Measurements from ENCODE around the gene GLB1L2.

The GLB1L2 gene

DNA sequence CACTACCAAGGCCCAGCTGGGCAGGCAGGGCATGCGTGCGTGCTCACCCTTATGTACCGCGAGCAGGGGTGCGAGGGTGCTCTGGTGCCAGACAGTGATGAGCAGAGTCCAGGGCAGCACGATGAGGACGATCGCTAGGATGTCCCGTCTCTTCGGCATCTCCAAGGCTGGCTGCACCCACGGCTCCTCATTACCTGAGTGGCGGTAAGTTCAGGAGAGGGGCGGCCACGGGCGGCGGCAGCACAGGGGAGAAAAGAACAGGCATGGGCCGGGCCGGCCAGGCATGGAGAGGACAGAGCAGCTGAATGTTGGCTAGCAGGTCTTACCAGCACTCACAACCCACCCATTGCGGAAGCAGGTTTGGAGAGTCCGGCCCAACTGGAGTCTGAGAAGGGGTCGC lies 55.7 kb downstream of the GLB1L2 start:
- DNase-seq = no peak

DNA sequence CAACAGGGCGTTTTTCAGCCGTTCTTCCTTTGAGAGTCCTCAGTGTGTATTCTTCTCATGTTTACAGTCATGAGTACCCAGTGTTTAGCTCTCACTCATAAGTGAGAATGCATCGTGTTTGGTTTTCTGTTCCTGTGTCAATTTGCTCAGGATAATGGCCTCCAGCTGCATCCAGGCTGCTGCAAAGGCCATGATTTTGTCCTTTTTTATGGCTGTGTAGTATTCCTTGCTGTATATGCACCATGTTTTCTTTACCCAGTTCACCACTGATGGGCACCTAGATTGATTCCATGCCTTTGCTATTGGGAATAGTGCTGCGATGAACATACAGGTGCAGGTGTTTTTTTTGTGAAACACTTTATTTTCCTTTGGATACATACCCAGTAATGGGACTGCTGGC lies 56.8 kb downstream of the GLB1L2 start:
- DNase-seq = no peak

DNA sequence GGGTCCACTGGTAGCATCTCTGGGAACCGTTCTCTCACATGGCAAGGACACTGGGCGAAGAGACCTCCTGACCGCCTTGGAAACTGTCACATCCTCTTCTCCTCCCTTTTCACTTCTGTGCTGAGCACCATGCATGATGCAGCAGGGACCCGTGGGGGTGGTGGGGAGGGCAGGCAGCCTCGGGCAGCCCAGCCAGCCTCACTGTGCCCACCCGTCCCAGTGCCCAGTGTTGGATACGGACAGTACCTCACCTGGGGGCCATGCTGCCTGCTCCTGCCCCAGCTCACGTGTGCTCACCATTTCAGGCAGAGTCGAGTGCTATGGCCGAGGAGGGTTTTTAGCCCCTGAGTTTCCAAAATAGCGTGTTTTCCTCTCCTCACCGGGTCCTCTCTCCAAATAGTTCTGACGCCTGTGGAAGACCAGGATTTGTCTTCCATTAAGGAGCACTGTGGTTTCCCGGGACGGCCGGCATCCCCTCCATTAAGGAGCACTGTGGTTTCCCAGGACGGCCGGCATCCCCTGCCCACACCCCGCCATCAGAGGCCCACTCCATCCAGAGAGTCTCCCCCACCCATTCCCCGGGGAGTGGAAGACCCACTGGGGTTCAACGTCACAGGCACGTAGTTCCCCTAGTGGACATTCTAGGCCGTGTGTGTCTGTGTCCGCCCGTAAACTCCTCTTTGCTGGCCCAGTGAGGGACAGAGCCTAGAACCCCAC lies 57.8 kb downstream of the GLB1L2 start:
- no peak for DNase-seq

DNA sequence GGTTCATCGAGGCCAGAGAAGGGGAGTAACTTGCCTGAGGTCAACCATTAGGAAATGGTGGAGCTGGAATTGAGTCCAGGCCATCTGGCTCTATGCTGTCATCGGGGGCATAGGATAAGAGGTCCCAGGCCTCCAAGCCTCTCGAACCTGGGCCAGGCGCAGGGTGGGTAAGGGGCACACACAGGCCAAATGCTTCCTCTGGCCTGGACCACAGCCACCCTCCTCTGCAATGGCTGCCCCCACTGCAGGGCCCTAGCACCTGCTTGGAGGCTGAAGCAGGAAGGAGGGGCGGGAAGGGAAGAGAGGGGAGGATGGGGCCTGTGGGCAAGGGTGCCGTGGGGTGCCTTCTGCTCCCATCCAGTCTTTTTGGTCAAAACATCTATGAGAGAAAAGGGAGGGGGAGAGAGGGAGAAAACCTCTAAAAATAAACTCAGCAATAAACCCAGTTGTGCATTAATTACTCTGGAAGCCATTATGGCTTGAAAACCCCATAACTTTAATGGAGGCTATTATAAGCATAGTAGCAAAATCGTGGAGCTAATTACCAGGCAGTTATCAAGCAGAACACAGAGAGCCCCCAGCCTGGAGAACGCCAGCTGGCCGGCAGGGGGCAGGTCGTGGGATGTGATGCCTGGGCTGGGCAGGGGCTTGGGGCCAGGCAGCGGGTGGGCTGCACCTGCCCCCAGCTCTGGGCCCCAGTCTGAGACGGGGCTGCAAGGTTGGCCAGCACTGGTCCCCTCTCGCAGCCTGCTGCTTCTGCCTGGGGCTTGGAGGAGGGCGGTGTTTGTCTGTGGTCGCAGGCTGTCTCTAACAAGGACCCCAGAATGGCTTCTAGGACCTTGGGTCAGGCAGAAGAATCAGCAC lies 59.1 kb downstream of the GLB1L2 start:
- no peak for DNase-seq

DNA sequence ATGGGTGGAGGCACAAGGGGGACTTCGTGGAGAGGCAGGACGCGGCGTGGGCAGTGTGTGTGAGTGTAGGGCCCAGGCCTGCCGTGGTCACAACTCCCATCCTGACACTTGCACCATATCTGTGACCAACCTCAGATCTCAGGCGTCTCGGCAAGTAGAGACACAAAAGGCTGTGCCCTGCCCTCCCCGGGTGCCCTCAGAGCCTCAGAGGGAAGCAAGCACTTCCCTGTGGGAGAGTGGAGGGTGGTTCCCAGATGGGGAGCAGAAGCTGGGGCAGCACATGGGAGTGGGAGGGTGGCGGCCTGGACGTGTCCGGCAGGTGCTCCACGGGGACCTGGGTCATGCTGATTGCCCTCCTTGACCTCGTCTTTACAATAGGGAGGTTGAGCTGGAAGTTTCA lies 59.9 kb downstream of the GLB1L2 start:
- DNase-seq = no peak

DNA sequence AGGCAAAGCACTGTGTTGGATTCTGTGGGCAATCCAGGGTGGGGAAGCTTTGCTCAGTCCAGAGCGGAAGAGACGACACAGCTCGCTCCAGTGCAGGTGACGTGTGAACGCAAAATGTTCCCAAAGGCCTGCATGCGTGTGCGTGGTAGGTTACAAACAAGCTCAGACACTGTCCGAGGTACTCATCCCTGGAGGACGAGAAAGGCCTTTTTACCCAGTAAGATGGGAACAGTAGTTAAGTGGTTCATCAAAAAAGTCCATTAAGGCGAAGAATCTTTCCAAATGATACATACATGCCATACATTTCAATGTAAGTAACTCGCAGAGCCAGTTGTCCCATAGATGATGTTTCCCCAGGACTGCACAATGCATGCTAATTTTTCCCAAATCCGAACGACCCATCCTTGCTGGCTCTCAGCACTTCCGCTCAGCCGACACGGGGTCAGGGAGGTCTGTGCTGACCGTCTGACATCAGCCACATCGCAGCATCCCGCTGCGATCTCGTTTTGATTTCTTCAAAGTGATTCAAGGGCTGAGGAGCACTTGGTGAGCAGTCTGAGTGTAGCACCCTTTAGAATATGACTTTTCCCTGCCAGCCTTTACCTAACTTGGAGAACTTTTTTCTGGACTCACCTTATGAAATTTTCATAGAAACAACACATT lies 61.3 kb downstream of the GLB1L2 start:
- DNase-seq = no peak

DNA sequence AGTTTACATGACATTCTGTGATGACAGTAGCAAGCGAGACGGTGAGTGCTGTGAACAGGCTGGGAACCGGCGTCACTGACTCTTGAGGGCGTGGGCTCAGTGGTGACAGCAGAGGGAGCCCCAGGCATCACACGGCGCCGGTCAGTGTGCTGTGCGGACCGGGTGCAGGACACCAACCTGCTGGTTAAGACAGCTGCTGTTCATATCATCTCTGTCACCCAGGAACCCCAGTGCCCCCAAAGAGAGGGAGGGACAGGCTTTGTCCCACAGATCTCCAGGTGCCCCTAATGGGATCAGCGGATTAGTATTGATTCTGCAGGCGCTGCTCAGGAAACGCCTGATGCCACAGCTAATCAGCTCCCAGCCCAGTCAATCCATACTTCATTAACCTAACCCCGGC lies 61.9 kb downstream of the GLB1L2 start:
- DNase-seq = no peak

DNA sequence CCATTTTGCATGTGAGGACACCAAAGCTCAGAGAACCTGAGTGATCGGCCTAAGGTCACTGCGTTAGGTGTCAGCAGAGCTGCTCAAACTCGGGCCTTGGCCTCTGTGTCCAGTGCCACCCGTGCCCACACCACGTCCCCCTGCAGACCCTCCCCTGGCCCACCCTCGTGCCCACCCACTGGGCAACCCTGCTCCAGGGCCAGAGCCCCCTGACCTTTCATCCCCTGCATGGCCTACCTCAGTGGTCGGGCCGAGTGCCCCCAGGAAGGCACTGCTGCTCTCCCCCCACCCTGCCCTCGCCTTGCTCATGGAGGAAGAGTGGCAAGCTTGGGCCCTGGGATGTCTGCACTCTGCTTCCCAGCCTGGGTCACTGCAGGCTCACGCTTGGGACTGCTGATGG lies 62.5 kb downstream of the GLB1L2 start:
- no peak for DNase-seq

DNA sequence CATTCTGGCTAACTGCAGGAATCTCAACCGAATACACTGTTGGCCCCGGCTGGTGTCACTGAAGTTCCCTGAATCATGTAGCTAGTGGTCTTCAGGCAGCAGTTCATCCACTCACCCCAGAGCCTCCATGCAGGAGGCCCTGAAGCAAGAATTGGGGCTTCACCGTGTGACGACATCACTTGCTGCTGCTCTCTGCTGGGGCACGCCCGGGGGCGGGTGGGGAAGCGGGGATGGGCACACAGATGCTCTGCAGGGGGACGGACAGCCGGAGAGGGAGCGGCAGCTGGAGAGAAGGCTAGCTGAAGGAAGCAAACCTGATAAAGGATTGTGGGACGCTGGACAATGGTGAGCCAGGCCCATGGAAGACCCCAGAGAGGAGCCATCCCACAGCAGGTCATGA lies 63.2 kb downstream of the GLB1L2 start:
- DNase-seq = no peak

DNA sequence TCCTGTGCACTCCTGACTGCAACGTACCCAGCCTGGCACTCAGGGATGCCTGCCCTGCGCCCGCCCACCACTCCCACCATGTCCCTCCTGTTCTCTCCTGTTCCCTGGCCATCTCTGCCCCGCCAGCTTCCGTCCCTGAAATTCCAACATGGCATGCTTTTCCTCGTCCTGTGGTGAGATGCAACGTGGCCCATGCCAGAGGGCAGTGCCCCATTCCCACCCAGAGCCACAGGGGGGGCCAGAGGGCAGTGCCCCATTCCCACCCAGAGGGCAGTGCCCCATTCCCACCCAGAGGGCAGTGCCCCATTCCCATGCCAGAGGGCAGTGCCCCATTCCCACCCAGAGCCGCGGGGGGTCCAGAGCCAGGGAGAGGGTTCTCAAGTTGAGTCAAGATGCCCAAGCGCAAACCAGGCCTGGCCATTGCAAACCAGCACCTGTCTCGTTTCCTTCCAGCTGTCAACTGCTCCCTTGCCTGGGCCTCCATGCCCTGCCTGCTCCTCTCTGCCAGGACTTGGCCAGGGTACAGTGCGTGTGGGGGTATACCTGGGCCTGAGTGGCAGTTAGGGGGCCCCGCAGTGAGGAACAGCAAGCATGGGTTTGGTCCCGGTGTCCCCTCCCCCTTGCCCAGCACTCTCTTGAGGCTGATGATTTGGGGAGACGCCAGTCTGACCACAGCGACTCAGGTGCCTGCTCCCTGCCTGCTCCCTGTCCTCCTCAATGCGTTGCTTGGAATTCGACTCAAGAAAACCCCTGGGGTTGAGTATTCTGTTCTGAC lies 65.7 kb downstream of the GLB1L2 start:
- no peak for DNase-seq

DNA sequence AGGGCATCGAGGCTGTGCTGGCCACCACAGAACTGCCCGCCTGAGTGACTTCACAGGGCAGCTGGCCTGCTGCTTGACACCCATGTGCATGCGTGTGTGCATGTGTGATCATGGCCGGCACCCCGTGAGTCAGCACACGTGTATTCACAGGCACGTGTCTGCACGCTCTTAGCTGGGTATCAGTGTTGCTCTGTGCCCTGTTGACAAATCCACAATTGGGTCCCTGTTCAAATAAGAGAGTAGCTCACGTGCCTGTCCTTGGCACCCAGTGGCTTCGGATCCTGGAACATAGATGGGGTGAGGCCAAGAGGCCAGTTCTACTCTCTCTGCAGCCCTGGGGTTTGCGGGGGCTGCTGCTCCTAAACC lies 66.3 kb downstream of the GLB1L2 start:
- DNase-seq = no peak

DNA sequence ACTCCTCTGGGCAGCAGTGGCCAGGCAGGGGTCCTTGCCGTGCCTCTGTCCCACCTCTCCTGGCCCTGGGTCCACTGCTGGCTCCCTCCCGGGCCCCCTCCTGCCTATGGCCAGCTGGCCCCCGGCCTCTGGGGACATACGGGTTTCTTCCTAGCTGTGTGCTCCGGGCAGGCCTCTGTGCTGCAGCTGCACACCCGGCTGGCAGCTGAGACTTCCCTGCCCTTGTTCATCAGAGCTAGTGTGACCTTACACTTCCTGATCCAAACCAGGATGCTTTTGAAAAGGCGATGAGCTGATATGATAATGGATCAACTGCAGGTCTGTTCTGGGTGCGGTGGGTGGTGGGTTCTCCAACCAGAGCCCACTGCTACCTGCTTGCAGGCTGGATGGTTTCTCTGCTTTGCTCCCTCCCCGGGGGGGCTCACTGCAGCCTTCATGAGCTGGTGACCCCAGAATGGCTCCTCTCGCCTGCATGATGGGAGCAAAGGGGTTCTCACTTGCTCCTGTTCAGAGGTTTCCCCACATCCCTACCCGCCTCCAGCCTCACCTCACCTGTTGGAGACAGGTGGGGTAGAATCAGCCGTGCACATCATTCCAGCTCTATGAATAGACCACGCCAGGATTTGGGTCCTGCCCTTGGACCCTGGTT lies 67.0 kb downstream of the GLB1L2 start:
- no peak for DNase-seq

DNA sequence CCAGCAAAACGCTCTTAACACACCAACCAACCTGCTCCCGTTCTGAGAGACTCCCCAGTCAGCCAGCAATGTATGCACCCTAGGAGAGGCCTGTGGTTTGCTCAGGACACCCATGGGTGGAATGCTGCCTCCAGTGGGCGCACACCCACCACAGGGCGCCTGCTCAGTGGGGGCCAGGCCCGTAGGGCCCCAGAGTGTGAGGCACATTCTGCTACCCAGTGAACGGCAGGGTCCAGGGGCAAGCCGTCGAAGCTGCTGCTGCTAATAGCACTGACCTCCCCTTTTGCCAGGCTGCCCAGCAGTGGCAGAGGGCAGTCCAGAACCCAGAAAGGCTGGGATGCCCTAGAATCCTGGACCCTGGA lies 67.5 kb downstream of the GLB1L2 start:
- DNase-seq = no peak

DNA sequence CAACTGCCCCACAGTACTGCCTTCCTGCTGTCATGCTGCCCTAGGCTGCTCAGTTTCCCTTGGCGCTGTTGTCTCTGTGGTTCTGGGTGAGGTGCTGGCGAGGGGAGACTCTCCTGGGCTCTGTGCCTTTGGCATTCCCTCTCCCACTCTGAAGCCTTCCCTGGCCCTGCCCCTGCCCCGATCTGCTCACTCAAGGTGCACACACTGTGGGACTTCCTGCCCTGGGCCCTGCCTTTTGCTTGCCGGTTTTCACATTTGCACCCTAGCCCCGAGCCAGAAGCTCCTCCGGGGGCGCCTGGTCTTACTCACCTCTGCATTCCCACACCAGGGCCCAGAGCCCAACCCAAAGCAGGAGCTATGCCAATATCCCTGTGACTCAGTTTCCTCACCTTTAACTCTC lies 68.2 kb downstream of the GLB1L2 start:
- DNase-seq = no peak

DNA sequence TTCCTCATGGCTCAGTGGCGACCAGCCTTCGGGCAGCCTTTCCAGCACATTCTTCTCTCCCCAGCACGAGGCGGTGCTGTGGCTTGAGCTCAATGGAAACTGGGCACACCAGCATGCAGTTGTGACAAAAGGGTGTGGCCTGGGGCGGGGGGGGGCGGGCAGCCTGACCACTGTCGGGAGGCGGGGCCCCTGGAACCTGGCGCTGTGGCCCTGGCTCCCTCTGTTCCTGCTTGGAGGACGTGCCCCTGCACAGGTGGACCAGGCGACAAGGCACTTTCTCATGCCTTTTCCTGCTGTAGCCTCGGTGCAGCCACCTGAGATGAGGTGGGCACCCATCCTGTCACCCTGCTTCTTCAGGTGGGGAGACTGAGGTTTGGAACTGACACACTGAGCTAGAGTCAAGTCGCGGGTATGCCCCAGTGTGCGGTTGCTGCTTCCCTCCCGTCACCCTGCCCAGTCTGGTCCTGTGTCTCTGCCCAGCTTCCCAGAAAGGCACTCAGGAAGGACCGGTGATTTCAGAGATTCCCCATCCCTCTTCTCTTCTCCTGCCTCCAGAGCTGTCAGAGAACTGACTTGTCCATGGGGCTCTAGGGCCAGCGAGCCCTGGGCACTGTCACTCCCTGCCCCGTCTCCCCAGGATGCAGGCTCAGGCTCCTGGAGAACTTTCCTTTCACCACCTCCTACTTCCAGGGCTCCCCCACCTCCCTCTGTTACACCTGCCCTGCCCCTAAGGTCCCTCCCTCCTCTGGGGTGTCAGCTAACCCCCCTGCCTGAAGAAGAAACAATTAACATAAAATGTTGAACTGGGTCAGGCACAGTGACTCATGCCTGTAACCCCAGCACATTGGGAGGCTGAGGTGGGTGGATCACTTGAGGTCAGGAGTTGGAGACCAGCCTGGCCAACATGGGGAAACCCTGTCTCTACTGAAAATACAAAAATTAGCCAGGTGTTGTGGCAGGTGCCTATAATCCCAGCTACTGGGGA lies 70.3 kb downstream of the GLB1L2 start:
- DNase-seq = no peak

DNA sequence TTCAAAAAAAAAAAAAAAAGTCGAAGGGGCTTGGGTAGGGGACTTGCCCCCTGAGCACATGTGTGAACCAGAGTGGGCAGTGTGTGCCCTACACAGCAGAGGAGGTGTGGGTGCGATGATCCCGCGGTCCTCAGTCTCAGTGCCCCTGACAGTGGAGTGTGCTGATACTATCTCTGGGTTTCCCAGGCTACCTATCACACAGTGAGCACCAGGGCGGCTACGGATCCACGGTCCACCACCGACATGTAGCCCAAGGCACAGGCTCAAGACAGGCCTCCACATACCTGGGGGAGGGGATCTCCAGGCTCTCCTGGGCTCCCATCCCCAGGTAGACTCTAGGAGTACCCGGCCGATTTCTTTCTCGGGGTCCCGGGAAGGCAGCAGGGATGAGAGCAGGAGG lies 71.1 kb downstream of the GLB1L2 start:
- no peak for DNase-seq

DNA sequence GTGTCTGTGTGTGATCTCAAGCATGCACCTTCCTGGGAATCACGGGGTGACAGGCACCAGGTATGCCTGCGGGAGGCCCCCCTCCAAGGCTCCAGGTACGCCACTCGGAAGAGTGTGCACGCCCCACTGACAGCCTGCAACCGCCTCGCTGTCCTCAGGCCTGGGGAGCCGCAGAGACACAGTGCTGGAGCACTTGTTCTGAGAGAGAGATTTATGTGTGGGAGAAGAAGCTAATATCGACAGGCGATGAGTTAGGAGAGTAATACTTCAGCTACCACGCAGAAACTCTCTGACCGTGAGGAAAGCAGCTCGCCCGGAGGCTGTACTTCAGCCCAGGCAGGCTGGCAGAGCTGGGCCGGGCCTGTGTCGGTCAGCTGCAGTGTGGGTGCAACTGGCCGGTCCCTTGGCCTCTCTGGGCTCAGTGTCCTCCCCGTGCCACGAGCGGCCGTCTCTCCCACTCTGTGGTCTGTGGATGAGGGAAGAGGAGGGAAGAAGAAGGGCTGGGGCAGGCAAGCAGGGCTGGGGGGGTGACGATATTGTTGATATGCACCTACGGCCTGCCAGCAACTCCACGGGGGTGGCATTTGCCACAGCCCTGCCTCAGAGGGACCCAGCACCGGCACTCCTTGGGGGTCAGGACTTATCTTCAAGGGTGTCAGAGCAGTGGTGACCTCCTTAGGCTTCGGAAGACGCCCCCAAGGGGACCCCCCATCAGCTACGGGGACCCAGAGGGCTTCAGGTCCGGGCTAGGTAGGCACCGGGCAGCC lies 73.0 kb downstream of the GLB1L2 start:
- DNase-seq = no peak

DNA sequence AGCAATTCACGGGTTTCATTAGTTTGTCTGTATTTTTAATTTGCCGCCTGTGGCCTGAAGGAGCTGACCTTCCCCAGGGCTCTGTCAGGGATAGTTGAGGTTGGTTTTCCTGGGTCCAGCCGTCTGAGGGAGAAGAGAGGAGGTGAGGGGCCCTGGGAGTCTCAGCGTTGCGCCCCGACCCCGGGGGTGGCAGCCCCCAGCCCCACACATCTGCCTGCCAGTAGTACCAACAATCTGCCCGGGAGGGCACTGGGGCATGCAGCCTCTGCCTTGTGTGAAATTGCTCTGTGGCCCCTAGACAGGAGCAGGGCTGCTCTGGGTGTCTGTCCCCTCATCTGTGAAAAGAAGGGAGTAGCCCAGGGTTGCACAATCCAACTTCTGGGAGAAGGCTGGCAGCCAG lies 73.6 kb downstream of the GLB1L2 start:
- DNase-seq = no peak

DNA sequence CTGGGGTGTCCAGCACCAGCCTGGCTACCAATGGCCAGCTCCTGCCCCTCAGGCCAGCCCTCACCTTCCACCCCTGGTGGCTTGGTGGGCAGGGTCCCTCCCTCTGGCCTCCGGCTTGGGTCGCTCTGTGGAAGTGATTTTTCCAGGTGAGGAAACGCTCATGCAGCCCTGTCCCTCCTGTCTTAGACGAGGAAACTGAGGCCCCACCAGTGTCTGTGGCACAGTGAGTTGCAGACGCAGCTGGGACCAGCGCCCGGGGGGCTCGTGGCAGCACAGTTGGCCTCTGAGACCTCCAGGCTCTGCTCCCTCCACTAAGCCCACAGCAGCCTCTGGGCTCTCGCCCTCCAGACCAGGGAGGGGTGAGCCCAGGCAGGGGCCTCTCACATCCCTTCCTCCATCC lies 74.1 kb downstream of the GLB1L2 start:
- DNase-seq = no peak
